ENCODE results near the gene MAML1.

MAML1 gene

GRCh38 chr5:179762781-179763176, 30.2 kb downstream of the MAML1 start:
- Histone ChIP-seq H3K9ac (ENCODE audit: low read length) (no peak overlapping the region), H3K9me3 (ENCODE audit: control insufficient read depth, low read depth, low read length) (no peaks in the 10 kb centered on the region), H3K36me3 (ENCODE audit: control insufficient read depth, low read depth, low read length) (peaks cover 23% of the 10 kb centered on the region), H3K27me3 (ENCODE audit: control insufficient read depth, insufficient read depth, low read length) (no peaks in the 10 kb centered on the region), H3K27ac (ENCODE audit: low read length) (no peak overlapping the region), H3K4me3 (ENCODE audit: low read length) (no peak overlapping the region), H3K4me1 (ENCODE audit: control insufficient read depth, low read depth, low read length) (peaks cover 12% of the 10 kb centered on the region)

- Histone ChIP-seq H3K4me3 (ENCODE audit: low read length) (no peak overlapping the region), H3K9me3 (ENCODE audit: control insufficient read depth, low read depth, low read length) (no peaks in the 10 kb centered on the region), H3K27me3 (ENCODE audit: control insufficient read depth, insufficient read depth, low read length) (no peaks in the 10 kb centered on the region), H3K4me1 (ENCODE audit: control insufficient read depth, low read depth, low read length) (peaks cover 12% of the 10 kb centered on the region), H3K27ac (ENCODE audit: low read length) (no peak overlapping the region), H3K36me3 (ENCODE audit: control insufficient read depth, low read depth, low read length) (peaks cover 24% of the 10 kb centered on the region), H3K9ac (ENCODE audit: low read length) (no peak overlapping the region)
Measured at GRCh38 chr5:179763215-179763945, 30.8 kb downstream of the MAML1 start.

- no peak overlapping the region for H3K27ac ChIP-seq (ENCODE audit: low read length)
- H3K9ac ChIP-seq (ENCODE audit: low read length): no peak overlapping the region
- H3K36me3 ChIP-seq (ENCODE audit: control insufficient read depth, low read depth, low read length): peaks cover 27% of the 10 kb centered on the region
- H3K4me3 ChIP-seq (ENCODE audit: low read length): no peak overlapping the region
- no peaks in the 10 kb centered on the region for H3K27me3 ChIP-seq (ENCODE audit: control insufficient read depth, insufficient read depth, low read length)
- H3K4me1 ChIP-seq (ENCODE audit: control insufficient read depth, low read depth, low read length): peaks cover 12% of the 10 kb centered on the region
- H3K9me3 ChIP-seq (ENCODE audit: control insufficient read depth, low read depth, low read length): no peaks in the 10 kb centered on the region
Measured at GRCh38 chr5:179764056-179764455, 31.4 kb downstream of the MAML1 start.

- no peak overlapping the region for H3K4me3 ChIP-seq (ENCODE audit: low read length)
- H3K27me3 ChIP-seq (ENCODE audit: control insufficient read depth, insufficient read depth, low read length): no peaks in the 10 kb centered on the region
- peaks cover 39% of the 10 kb centered on the region for H3K36me3 ChIP-seq (ENCODE audit: control insufficient read depth, low read depth, low read length)
- H3K27ac ChIP-seq (ENCODE audit: low read length): no peak overlapping the region
- H3K9me3 ChIP-seq (ENCODE audit: control insufficient read depth, low read depth, low read length): no peaks in the 10 kb centered on the region
- H3K9ac ChIP-seq (ENCODE audit: low read length): no peak overlapping the region
- H3K4me1 ChIP-seq (ENCODE audit: control insufficient read depth, low read depth, low read length): peaks cover 12% of the 10 kb centered on the region
Measured at GRCh38 chr5:179765400-179765799, 32.8 kb downstream of the MAML1 start.

- no peak overlapping the region for H3K4me3 ChIP-seq (ENCODE audit: low read length)
Measured at GRCh38 chr5:179766021-179766725, 33.6 kb downstream of the MAML1 start.

GRCh38 chr5:179766726-179767455, 34.3 kb downstream of the MAML1 start:
- no peaks in the 10 kb centered on the region for H3K27me3 ChIP-seq (ENCODE audit: control insufficient read depth, insufficient read depth, low read length)
- no peaks in the 10 kb centered on the region for H3K9me3 ChIP-seq (ENCODE audit: control insufficient read depth, low read depth, low read length)
- no peak overlapping the region for H3K27ac ChIP-seq (ENCODE audit: low read length)
- peaks cover 12% of the 10 kb centered on the region for H3K4me1 ChIP-seq (ENCODE audit: control insufficient read depth, low read depth, low read length)
- H3K9ac ChIP-seq (ENCODE audit: low read length): no peak overlapping the region
- H3K4me3 ChIP-seq (ENCODE audit: low read length): no peak overlapping the region
- H3K36me3 ChIP-seq (ENCODE audit: control insufficient read depth, low read depth, low read length): peaks cover 54% of the 10 kb centered on the region

More at GRCh38 chr5:179766021-179766725, 33.6 kb downstream of the MAML1 start:
- Histone ChIP-seq H3K9me3 (ENCODE audit: control insufficient read depth, low read depth, low read length) (no peaks in the 10 kb centered on the region), H3K9ac (ENCODE audit: low read length) (no peak overlapping the region), H3K27ac (ENCODE audit: low read length) (no peak overlapping the region), H3K36me3 (ENCODE audit: control insufficient read depth, low read depth, low read length) (peaks cover 47% of the 10 kb centered on the region), H3K4me1 (ENCODE audit: control insufficient read depth, low read depth, low read length) (peaks cover 12% of the 10 kb centered on the region), H3K27me3 (ENCODE audit: control insufficient read depth, insufficient read depth, low read length) (no peaks in the 10 kb centered on the region)

GRCh38 chr5:179767496-179768100, 35.0 kb downstream of the MAML1 start:
- Histone ChIP-seq H3K4me1 (ENCODE audit: control insufficient read depth, low read depth, low read length) (peaks cover 9% of the 10 kb centered on the region), H3K9me3 (ENCODE audit: control insufficient read depth, low read depth, low read length) (no peaks in the 10 kb centered on the region), H3K27me3 (ENCODE audit: control insufficient read depth, insufficient read depth, low read length) (no peaks in the 10 kb centered on the region), H3K9ac (ENCODE audit: low read length) (no peak overlapping the region), H3K36me3 (ENCODE audit: control insufficient read depth, low read depth, low read length) (peaks cover 59% of the 10 kb centered on the region), H3K27ac (ENCODE audit: low read length) (no peak overlapping the region), H3K4me3 (ENCODE audit: low read length) (no peak overlapping the region)

- Histone ChIP-seq H3K4me1 (ENCODE audit: control insufficient read depth, low read depth, low read length) (peaks cover under 1% of the 10 kb centered on the region), H3K4me3 (ENCODE audit: low read length) (no peak overlapping the region), H3K9me3 (ENCODE audit: control insufficient read depth, low read depth, low read length) (no peaks in the 10 kb centered on the region), H3K27ac (ENCODE audit: low read length) (no peak overlapping the region), H3K27me3 (ENCODE audit: control insufficient read depth, insufficient read depth, low read length) (no peaks in the 10 kb centered on the region), H3K36me3 (ENCODE audit: control insufficient read depth, low read depth, low read length) (peaks cover 66% of the 10 kb centered on the region), H3K9ac (ENCODE audit: low read length) (no peak overlapping the region)
Measured at GRCh38 chr5:179768326-179769085, 35.9 kb downstream of the MAML1 start.

GRCh38 chr5:179769271-179769670, 36.6 kb downstream of the MAML1 start:
- Histone ChIP-seq H3K27ac (ENCODE audit: low read length) (no peak overlapping the region), H3K27me3 (ENCODE audit: control insufficient read depth, insufficient read depth, low read length) (no peaks in the 10 kb centered on the region), H3K9ac (ENCODE audit: low read length) (no peak overlapping the region), H3K9me3 (ENCODE audit: control insufficient read depth, low read depth, low read length) (no peaks in the 10 kb centered on the region), H3K36me3 (ENCODE audit: control insufficient read depth, low read depth, low read length) (peaks cover 73% of the 10 kb centered on the region), H3K4me3 (ENCODE audit: low read length) (no peak overlapping the region), H3K4me1 (ENCODE audit: control insufficient read depth, low read depth, low read length) (no peaks in the 10 kb centered on the region)

GRCh38 chr5:179769796-179770195, 37.2 kb downstream of the MAML1 start:
- no peak overlapping the region for H3K4me3 ChIP-seq (ENCODE audit: low read length)
- H3K27ac ChIP-seq (ENCODE audit: low read length): no peak overlapping the region
- H3K9ac ChIP-seq (ENCODE audit: low read length): no peak overlapping the region
- H3K27me3 ChIP-seq (ENCODE audit: control insufficient read depth, insufficient read depth, low read length): no peaks in the 10 kb centered on the region
- peaks cover 79% of the 10 kb centered on the region for H3K36me3 ChIP-seq (ENCODE audit: control insufficient read depth, low read depth, low read length)
- no peaks in the 10 kb centered on the region for H3K4me1 ChIP-seq (ENCODE audit: control insufficient read depth, low read depth, low read length)
- no peaks in the 10 kb centered on the region for H3K9me3 ChIP-seq (ENCODE audit: control insufficient read depth, low read depth, low read length)

All from iPS-18a (cell line).